Mesendoderm (in vitro differentiated cells): ENCODE data around the gene VWA8. TPM values are rescaled to one million over a fixed set of nuclear protein-coding genes. Genes with fewer than 3 reads are reported as not detected.

ENCODE experiments used
- DNase-seq: peaks from one replicate; pipeline ENCODE4 v3.0.0; 2013
- H2AK5ac ChIP-seq: 2 replicates; pipeline ENCODE4 v1.6.1; 2013; ENCODE audit warnings: low read length, inconsistent platforms
- H2BK120ac ChIP-seq: 2 replicates; pipeline ENCODE4 v1.6.1; 2013; ENCODE audit warnings: low read depth, mild to moderate bottlenecking, low read length, moderate library complexity, mixed read lengths
- H2BK15ac ChIP-seq: replicated peaks from 2 replicates; pipeline ENCODE4 v1.6.1; 2013; ENCODE audit warnings: low read depth, mild to moderate bottlenecking, moderate library complexity
- H2BK5ac ChIP-seq: 2 replicates; pipeline ENCODE4 v1.6.1; 2013; ENCODE audit warnings: low read length, inconsistent platforms
- H3K18ac ChIP-seq: 2 replicates; pipeline ENCODE4 v1.6.1; 2013; ENCODE audit warnings: mild to moderate bottlenecking, low read length, mixed read lengths
- H3K23ac ChIP-seq: one replicate; pipeline ENCODE4 v1.6.1; 2013; ENCODE audit warnings: low read length
- H3K27ac ChIP-seq: 2 replicates; pipeline ENCODE4 v1.5.1; 2013; ENCODE audit warnings: low read depth, mild to moderate bottlenecking, inconsistent platforms, low read length, moderate library complexity
- H3K27me3 ChIP-seq: 2 replicates; pipeline ENCODE4 v1.6.1; 2013; ENCODE audit warnings: low read length, control low read depth, mild to moderate bottlenecking, inconsistent platforms; ENCODE audit not compliant: insufficient read depth, poor library complexity
- H3K36me3 ChIP-seq: 2 replicates; pipeline ENCODE4 v1.6.1; 2013; ENCODE audit warnings: low read length, inconsistent platforms; ENCODE audit not compliant: control insufficient read depth, insufficient read depth
- H3K4ac ChIP-seq: one replicate; pipeline ENCODE4 v1.6.1; 2013; ENCODE audit warnings: low read depth, mild to moderate bottlenecking, low read length, moderate library complexity
- H3K4me1 ChIP-seq: 2 replicates; pipeline ENCODE4 v1.6.1; 2013; ENCODE audit warnings: low read depth, low read length, inconsistent platforms; ENCODE audit not compliant: control insufficient read depth
- H3K4me2 ChIP-seq: 2 replicates; pipeline ENCODE4 v1.6.1; 2013; ENCODE audit warnings: low read length
- H3K4me3 ChIP-seq: 2 replicates; pipeline ENCODE4 v1.5.1; 2013; ENCODE audit warnings: mild to moderate bottlenecking, low read length
- H3K56ac ChIP-seq: one replicate; pipeline ENCODE4 v1.6.1; 2013; ENCODE audit warnings: low read length
- H3K79me1 ChIP-seq: 2 replicates; pipeline ENCODE4 v1.6.1; 2013; ENCODE audit warnings: low read length, inconsistent platforms
- H3K79me2 ChIP-seq: 2 replicates; pipeline ENCODE4 v1.6.1; 2013; ENCODE audit warnings: mild to moderate bottlenecking, low read length; ENCODE audit not compliant: control insufficient read depth, insufficient read depth
- H3K9ac ChIP-seq: 2 replicates; pipeline ENCODE4 v1.6.1; 2013; ENCODE audit warnings: low read length, inconsistent platforms
- H4K5ac ChIP-seq: one replicate; pipeline ENCODE4 v1.6.1; 2013; ENCODE audit warnings: low read length
- H4K8ac ChIP-seq: one replicate; pipeline ENCODE4 v1.6.1; 2013; ENCODE audit warnings: low read depth, mild to moderate bottlenecking, control low read depth, low read length, moderate library complexity
- WGBS: extraction: QIAGEN DNeasy Blood & Tissue Kit; methylation state at CpG from one replicate; pipeline ENCODE4 v1.1.7; 2013; ENCODE audit warnings: low lambda C conversion rate, missing lambda C conversion rate; ENCODE audit not compliant: insufficient coverage; ENCODE audit errors: extremely low coverage; 5-methylcytosine and 5-hydroxymethylcytosine counted together
- small RNA-seq: library from polyadenylated mRNA; stranded (forward); fragments of <200 nt; extraction: miRNeasy Mini kit (QIAGEN cat#:217004); gene quantifications from one replicate; pipeline ENCODE3, GENCODE V24; 2013; ENCODE audit not compliant: insufficient read depth

The VWA8 gene

DNA sequence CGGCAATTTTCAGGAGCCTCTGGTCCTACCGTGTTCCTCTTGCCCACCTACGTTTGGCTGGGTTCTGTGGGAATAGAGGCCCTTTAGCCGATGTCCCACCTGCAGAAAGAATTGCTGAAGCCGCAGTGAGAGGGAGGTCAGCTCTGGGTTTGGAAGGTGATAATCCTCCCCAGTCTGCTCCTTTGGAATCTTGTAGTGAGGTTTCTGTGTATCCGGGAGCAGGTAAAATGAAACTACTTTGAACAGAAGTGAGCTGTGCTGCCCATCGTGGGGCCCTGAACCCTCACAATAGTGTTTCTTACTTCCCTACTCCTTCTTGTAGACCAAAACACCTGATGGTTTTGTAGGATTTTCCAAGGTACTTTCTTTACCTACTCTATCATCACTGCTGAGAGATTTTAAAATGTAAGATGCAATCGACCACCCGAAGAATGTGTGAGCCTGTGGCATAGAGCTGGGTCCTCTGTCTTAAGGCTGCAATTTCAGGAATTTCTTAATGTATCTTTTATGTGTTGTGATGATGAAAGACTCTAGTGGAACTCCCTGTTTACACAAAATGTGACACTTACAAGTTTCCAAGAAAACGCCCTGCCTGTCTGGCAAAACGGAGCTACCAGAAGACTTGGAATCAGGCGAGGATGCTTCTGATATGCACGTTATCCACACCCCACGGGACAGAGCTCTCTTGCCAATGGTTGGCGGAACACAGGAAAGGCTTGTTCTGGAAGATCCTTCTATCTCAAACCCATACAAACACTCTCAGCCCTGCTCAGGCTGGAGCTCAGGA is 427.4 kb downstream of the VWA8 start:
- no peak overlapping the region for H3K4me2 ChIP-seq
- no peak overlapping the region for H3K4me3 ChIP-seq
- H3K79me1 ChIP-seq, result no peaks in the 10 kb centered on the region
- H3K18ac ChIP-seq, result no peak overlapping the region
- H3K4me1 ChIP-seq, result no peaks in the 10 kb centered on the region
- H4K5ac ChIP-seq, result no peak overlapping the region
- DNase-seq, result no peak
- H3K79me2 ChIP-seq, result no peaks in the 10 kb centered on the region
- H2AK5ac ChIP-seq, result no peak overlapping the region
- H3K56ac ChIP-seq, result no peak overlapping the region
- H2BK5ac ChIP-seq, result no peak overlapping the region
- H3K27me3 ChIP-seq, result no peaks in the 10 kb centered on the region
- no peak overlapping the region for H3K23ac ChIP-seq
- no peak overlapping the region for H3K27ac ChIP-seq
- no peaks in the 10 kb centered on the region for H3K36me3 ChIP-seq
- H3K9ac ChIP-seq, result no peak overlapping the region
- no peak overlapping the region for H4K8ac ChIP-seq
- no peak overlapping the region for H2BK120ac ChIP-seq
- H3K4ac ChIP-seq, result no peak overlapping the region
- H2BK15ac ChIP-seq, result no peak overlapping the region
- no CpG with 5 or more reads among the region's 15 CpGs for WGBS

DNA sequence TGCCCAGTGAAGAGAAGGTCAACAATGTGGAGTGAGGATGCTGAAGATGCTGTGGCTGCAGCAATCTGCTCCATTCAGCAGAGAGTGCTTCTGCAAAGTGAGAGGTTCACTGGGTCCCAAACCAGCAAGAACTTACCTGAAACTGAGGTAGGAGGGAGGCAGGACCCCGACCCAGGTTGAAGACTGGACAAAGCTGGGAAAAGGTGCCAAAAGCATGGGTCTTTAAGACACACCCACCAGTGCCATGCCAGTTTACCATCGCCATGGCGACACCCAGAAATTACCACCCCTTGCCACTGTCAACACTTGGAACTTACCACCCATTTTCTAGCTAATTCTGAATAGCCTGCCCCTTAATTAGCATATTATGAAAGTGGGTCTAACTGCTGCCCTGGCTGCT is 432.9 kb downstream of the VWA8 start:
- no peak overlapping the region for H3K27ac ChIP-seq
- H2BK15ac ChIP-seq, result no peak overlapping the region
- H4K5ac ChIP-seq, result no peak overlapping the region
- no peak overlapping the region for H4K8ac ChIP-seq
- H3K36me3 ChIP-seq, result no peaks in the 10 kb centered on the region
- H3K56ac ChIP-seq, result no peak overlapping the region
- H2BK5ac ChIP-seq, result no peak overlapping the region
- H3K4me2 ChIP-seq, result no peak overlapping the region
- H2BK120ac ChIP-seq, result no peak overlapping the region
- no peak overlapping the region for H3K18ac ChIP-seq
- no CpG with 5 or more reads among the region's 3 CpGs for WGBS
- H3K23ac ChIP-seq, result no peak overlapping the region
- no peaks in the 10 kb centered on the region for H3K27me3 ChIP-seq
- no peak overlapping the region for H3K9ac ChIP-seq
- no peaks in the 10 kb centered on the region for H3K79me2 ChIP-seq
- H3K79me1 ChIP-seq, result no peaks in the 10 kb centered on the region
- H3K4me3 ChIP-seq, result no peak overlapping the region
- DNase-seq, result no peak
- H2AK5ac ChIP-seq, result no peak overlapping the region
- no peaks in the 10 kb centered on the region for H3K4me1 ChIP-seq
- H3K4ac ChIP-seq, result no peak overlapping the region

DNA sequence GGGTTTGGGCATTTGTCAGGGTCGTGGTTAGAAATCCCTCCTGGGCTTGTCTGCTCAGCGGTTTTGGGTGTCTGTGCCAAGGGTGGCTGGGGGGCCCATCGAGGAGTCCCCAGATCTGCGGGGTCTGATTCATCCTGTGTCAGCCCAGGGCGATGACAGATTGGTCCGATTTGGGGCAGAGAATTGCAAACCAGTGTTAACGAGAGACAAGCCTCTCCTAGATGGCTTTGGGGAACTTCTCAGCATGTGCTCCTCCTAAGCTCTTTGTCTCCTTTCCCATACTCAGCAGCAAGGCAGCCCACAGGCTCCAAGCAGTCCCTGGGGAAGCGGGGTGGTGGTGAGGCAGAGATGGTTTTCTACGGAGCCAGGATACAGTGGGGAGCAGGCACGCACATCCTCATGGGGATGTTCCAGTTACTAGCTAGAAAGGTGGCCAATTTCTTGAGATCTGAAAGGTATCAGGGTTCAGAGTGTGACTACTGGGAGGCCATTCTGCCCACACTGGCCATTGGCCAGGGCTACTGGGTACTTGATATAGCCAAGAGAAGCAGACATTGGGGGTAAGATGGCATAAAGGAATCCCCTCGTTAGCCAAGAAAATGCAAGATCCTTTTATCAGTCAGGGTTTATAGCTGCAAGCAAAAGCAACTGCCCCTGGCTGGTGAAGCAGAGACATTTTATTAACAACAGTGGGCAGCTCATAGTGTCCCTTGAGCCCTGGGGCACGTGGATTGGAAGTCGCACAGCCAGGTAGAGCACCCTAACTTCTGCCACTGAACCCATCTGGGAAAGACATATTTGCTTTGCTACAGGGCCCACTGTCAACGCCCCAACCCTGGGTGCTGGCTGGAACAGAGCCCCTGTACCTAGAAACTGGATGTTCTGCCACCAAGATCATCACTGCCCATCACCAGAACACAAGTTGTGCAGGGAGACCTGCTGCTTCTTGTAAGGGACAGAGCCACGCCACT is 440.0 kb downstream of the VWA8 start:
- no peak overlapping the region for H2BK120ac ChIP-seq
- no peak overlapping the region for H3K4me3 ChIP-seq
- H3K56ac ChIP-seq, result no peak overlapping the region
- H3K4me1 ChIP-seq, result no peaks in the 10 kb centered on the region
- H3K36me3 ChIP-seq, result no peaks in the 10 kb centered on the region
- no peak overlapping the region for H4K8ac ChIP-seq
- no peaks in the 10 kb centered on the region for H3K79me2 ChIP-seq
- no peak overlapping the region for H3K4ac ChIP-seq
- no peak overlapping the region for H2BK15ac ChIP-seq
- H3K9ac ChIP-seq, result no peak overlapping the region
- no peak overlapping the region for H3K23ac ChIP-seq
- no peak overlapping the region for H3K4me2 ChIP-seq
- no peak overlapping the region for H2AK5ac ChIP-seq
- WGBS, result no CpG with 5 or more reads among the region's 15 CpGs
- no peak for DNase-seq
- H3K27ac ChIP-seq, result no peak overlapping the region
- H4K5ac ChIP-seq, result no peak overlapping the region
- H3K18ac ChIP-seq, result no peak overlapping the region
- H2BK5ac ChIP-seq, result no peak overlapping the region
- H3K79me1 ChIP-seq, result no peaks in the 10 kb centered on the region
- no peaks in the 10 kb centered on the region for H3K27me3 ChIP-seq

DNA sequence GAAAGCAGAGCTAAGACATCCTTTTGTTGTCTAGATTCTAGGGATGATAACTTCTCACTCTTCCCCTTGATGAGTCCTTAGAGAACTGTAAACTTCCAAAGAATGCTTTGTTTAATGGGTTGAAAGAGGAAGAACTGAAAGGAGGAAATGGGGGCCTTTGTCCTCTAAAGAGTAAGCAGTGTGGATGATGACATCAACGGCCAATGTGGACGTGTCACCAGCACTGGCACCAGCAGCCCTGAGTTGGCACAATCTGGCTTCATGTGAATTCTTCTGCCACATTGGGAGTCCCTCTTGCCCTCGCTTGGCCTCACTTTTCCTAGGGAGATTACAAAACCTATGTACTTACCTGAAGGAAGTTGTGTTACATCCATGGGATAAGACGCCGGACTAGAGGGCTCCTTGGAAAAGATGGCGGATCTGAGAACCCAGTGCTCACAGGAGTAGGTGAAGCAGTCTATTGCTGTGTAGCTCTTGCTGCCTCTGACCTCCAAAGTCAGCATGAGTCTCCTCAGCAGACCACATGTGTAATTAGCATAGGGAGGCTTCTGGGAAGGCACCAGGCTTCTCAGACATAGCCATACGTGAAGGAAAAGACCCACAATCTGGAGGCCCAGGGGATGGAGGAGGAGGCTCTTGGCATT is 440.8 kb downstream of the VWA8 start:
- H2AK5ac ChIP-seq, result no peak overlapping the region
- H3K18ac ChIP-seq, result no peak overlapping the region
- DNase-seq, result peak; percentile 23
- H3K9ac ChIP-seq, result no peak overlapping the region
- H3K27me3 ChIP-seq, result no peaks in the 10 kb centered on the region
- H3K4me1 ChIP-seq, result no peaks in the 10 kb centered on the region
- H2BK15ac ChIP-seq, result no peak overlapping the region
- no peak overlapping the region for H3K23ac ChIP-seq
- no peak overlapping the region for H2BK5ac ChIP-seq
- H3K56ac ChIP-seq, result no peak overlapping the region
- no peak overlapping the region for H3K4me2 ChIP-seq
- no peak overlapping the region for H3K4me3 ChIP-seq
- no peaks in the 10 kb centered on the region for H3K36me3 ChIP-seq
- H4K8ac ChIP-seq, result no peak overlapping the region
- no peak overlapping the region for H3K27ac ChIP-seq
- H3K79me1 ChIP-seq, result no peaks in the 10 kb centered on the region
- WGBS, result no CpG with 5 or more reads among the region's 7 CpGs
- no peak overlapping the region for H2BK120ac ChIP-seq
- H3K4ac ChIP-seq, result no peak overlapping the region
- H3K79me2 ChIP-seq, result no peaks in the 10 kb centered on the region
- H4K5ac ChIP-seq, result no peak overlapping the region

Small RNA genes within 50 kb of the gene (small RNA-seq; reads per million reads assigned to genes)
- not detected for gene RN7SL515P
- not detected for gene RNU6-74P
- gene RPS28P8, result not detected
